Thoracic aorta (tissue), 2 donors: ENCODE results near the gene MRGPRX2. TPM values are rescaled to one million over a fixed set of nuclear protein-coding genes. Genes with fewer than 3 reads are reported as not detected.

Source experiments
- ATAC-seq: fragments of 150-250 bp; one replicate; pipeline ENCODE4 v1.8.0; 2017; ENCODE audit warnings: low read depth; ENCODE audit not compliant: insufficient number of reproducible peaks, low FRiP score
- DNase-seq: peaks from one replicate; pipeline ENCODE4 v3.0.0-alpha.2; 2020; ENCODE audit warnings: low spot score
- H3K27ac ChIP-seq, 2 donors: fragments of 200-600 bp; sonication (generic); 1 replicate in 1 of 2; 2 replicates in 1 of 2; pipeline ENCODE4 v1.5.1; 2016; ENCODE audit warnings: mild to moderate bottlenecking in 2 of 2, moderate library complexity in 2 of 2
- H3K27me3 ChIP-seq: fragments of 200-600 bp; sonication (generic); replicated peaks from 2 replicates; pipeline ENCODE4 v1.6.0; 2016; ENCODE audit warnings: mild to moderate bottlenecking; ENCODE audit not compliant: insufficient read depth
- H3K36me3 ChIP-seq: fragments of 200-600 bp; sonication (generic); one replicate; pipeline ENCODE4 v1.5.1; 2016
- H3K4me1 ChIP-seq, 2 donors: fragments of 200-600 bp; sonication (generic); 1 replicate in 1 of 2; 2 replicates in 1 of 2; pipeline versions ENCODE4 v1.5.1 to v1.6.0; 2016; ENCODE audit warnings: low read depth in 2 of 2, mild to moderate bottlenecking in 1 of 2; ENCODE audit not compliant: control insufficient read depth in 1 of 2
- H3K4me3 ChIP-seq: fragments of 200-600 bp; sonication (generic); 2 replicates; pipeline ENCODE4 v1.5.1; 2016; ENCODE audit warnings: mild to moderate bottlenecking
- H3K9me3 ChIP-seq: fragments of 200-600 bp; sonication (generic); 2 replicates; pipeline ENCODE4 v1.5.1; 2016
- total RNA-seq, 2 donors: library from RNA; depleted of rRNA; stranded (reverse); fragments of >200 nt; gene quantifications; one replicate each; pipeline versions ENCODE4 v1.1.0 to v1.2.3, GENCODE V29; 2016
- TF ChIP-seq, protein P1 (sequence below): fragments of 200-600 bp; sonication (generic); IDR thresholded peaks from one replicate; pipeline ENCODE4 v1.5.1; 2019; ENCODE audit warnings: antibody characterized with exemption

Gene MRGPRX2
- total RNA-seq, 2 donors from 2014 or later, result 0.27 TPM; not detected in 1

DNA sequence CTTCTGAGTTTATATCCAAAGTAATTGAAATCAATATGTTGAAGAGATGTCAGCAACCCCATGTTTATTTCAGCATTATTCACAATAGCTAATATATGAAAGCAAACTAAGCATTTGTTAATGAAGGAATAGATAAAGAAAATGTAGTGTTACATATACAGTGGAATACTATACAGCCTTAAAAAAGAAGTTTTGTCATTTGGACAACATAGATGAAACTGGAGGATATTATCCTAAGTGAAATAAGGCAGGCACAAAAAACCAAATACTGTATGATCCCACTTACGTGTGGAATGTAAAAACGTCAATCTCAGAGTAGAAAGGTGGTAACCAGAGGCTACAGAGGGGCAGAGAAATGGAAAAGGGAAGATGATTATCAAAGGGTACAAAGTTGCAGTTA is 10.2 kb downstream of the MRGPRX2 start:
- Histone ChIP-seq H3K27ac (no peak overlapping the region), H3K27me3 (no peaks in the 10 kb centered on the region), H3K4me1 (no peaks in the 10 kb centered on the region), H3K36me3 (no peaks in the 10 kb centered on the region), H3K9me3 (peaks cover 2% of the 10 kb centered on the region), H3K4me3 (no peak overlapping the region)
- no peak for ATAC-seq
- no peak for DNase-seq
- TF ChIP-seq, protein P1, sequence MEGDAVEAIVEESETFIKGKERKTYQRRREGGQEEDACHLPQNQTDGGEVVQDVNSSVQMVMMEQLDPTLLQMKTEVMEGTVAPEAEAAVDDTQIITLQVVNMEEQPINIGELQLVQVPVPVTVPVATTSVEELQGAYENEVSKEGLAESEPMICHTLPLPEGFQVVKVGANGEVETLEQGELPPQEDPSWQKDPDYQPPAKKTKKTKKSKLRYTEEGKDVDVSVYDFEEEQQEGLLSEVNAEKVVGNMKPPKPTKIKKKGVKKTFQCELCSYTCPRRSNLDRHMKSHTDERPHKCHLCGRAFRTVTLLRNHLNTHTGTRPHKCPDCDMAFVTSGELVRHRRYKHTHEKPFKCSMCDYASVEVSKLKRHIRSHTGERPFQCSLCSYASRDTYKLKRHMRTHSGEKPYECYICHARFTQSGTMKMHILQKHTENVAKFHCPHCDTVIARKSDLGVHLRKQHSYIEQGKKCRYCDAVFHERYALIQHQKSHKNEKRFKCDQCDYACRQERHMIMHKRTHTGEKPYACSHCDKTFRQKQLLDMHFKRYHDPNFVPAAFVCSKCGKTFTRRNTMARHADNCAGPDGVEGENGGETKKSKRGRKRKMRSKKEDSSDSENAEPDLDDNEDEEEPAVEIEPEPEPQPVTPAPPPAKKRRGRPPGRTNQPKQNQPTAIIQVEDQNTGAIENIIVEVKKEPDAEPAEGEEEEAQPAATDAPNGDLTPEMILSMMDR, result no peak

DNA sequence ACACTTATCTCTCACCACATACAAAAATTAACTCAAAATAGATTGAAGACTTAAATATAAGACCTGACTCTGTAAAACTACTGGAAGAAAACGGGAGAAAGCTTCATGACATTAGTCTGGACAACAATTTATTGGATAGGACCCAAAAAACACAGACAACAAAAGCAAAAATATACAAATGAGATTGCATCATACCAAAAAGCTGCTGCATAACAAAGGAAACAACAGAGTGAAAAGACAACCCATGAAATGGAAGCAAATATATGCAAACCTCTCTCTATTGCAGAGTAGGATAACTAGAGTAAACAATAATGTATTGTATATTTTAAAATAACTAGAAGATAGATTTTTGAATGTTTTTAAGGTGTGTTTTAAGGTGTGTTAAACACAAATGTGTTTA is 11.2 kb downstream of the MRGPRX2 start:
- Histone ChIP-seq H3K36me3 (no peaks in the 10 kb centered on the region), H3K9me3 (peaks cover 2% of the 10 kb centered on the region), H3K4me3 (no peak overlapping the region), H3K27ac (no peak overlapping the region), H3K4me1 (no peaks in the 10 kb centered on the region), H3K27me3 (no peaks in the 10 kb centered on the region)
- ATAC-seq (no peak), DNase-seq (no peak)
- TF ChIP-seq, protein P1, result no peak

DNA sequence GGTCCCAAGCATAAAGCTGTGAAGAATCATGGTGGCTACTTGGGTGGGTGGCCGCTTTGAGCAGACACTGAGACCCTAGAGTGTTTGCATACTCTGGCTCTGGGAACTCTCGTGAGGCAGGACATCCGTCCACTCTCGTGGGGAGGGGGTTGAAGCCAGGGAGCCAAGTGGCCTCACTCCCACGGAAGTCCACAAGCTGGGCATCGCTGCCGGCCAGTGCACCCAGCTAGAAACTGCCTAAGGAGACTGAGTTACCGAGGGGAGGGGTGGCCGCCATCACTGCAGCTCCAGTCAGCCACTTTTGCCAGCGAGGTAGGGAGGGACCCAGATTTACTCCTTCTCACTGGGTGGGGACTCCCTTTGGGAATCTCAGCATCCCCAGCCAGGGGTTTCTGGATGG is 20.5 kb downstream of the MRGPRX2 start:
- Histone ChIP-seq H3K27ac (no peak overlapping the region), H3K4me3 (no peak overlapping the region), H3K36me3 (no peaks in the 10 kb centered on the region), H3K27me3 (no peaks in the 10 kb centered on the region), H3K4me1 (no peaks in the 10 kb centered on the region), H3K9me3 (no peaks in the 10 kb centered on the region)
- TF ChIP-seq, protein P1, result no peak
- DNase-seq, result no peak
- no peak for ATAC-seq

DNA sequence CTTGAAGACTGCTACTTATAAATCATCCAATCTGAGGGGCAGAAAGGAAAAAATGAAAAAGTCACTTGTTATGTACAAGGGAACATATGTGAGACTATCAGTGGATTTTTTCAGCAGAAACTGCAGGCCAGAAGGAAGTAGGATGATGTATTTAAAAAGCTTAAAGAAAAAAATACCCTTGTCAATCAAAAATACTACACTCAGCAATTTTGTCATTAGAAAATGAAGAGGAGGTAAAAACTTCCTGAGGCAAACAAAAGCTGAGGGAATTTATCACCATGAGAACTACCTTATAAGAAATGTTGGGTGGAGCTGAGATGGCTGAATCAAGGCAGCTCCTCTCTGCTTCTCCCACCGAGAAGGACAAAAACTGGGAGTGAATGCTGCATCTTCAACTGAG is 21.1 kb downstream of the MRGPRX2 start:
- H3K27ac ChIP-seq, result no peak overlapping the region
- DNase-seq, result no peak
- H3K4me3 ChIP-seq, result no peak overlapping the region
- TF ChIP-seq, protein P1, result no peak
- H3K36me3 ChIP-seq, result no peaks in the 10 kb centered on the region
- no peaks in the 10 kb centered on the region for H3K27me3 ChIP-seq
- no peak for ATAC-seq
- no peaks in the 10 kb centered on the region for H3K9me3 ChIP-seq
- H3K4me1 ChIP-seq, result no peaks in the 10 kb centered on the region

DNA sequence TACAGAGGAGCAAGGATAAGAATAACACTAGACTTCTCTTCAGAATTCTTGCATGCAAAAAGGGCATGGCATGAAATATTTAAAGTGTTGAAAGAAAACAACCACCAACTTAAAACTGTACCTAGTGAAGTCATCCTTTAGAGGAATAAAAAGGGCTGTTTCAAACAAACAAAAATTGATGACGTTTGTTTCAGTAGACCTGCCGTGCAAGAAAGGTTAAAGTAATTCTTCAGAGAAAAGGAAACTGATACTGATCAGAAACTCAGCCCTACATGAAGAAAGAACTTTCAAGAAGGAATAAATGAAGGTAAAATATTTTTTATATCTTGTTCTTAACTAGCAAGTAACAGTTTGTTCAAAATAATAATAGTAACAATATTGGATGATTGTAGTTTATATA is 27.5 kb downstream of the MRGPRX2 start:
- no peaks in the 10 kb centered on the region for H3K4me1 ChIP-seq
- H3K9me3 ChIP-seq, result no peaks in the 10 kb centered on the region
- no peaks in the 10 kb centered on the region for H3K36me3 ChIP-seq
- H3K4me3 ChIP-seq, result no peak overlapping the region
- no peaks in the 10 kb centered on the region for H3K27me3 ChIP-seq
- DNase-seq (no peak), ATAC-seq (no peak)
- TF ChIP-seq, protein P1, result no peak
- H3K27ac ChIP-seq, result no peak overlapping the region
